Esophagus squamous epithelium (tissue), 4 donors: ENCODE results near the gene MYO1H.

Experiments
- POLR2A ChIP-seq, 4 donors: fragments of 450-650 bp; IDR thresholded peaks; one replicate each; pipeline ENCODE4 v1.6.1; 2017; ENCODE audit warnings: antibody characterized with exemption in 4 of 4, mild to moderate bottlenecking in 4 of 4, moderate library complexity in 3 of 4
- TF ChIP-seq, protein P1 (sequence below), 6 experiments: fragments of 450-650 bp in 4 of 6; fragments of 200-600 bp in 2 of 6; sonication (generic) in 2 of 6; IDR thresholded peaks; one replicate each; pipeline ENCODE4 v1.5.1; 2016 to 2019; ENCODE audit warnings: antibody characterized with exemption in 6 of 6, mild to moderate bottlenecking in 4 of 6, moderate library complexity in 4 of 6

DNA sequence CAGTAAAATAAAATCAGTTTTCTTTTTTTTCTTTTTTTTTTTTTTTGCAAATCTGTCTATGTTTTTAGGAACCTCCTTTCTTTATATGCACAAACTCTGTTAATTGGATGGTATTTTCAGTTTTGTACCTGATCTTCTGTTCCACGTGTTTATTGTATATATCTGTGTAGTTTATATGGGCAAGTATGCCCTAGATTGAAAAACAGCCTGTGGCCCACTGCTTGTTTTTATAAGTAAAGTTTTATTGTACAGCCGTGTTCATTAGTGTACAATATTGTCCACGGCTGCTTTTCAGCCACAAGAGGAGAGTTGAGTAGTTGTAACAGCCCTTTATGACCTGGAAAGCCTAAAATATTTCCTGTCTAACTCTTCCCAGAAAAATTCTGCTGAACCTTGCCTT is 18.7 kb upstream of the MYO1H start:
- TF ChIP-seq, protein P1, sequence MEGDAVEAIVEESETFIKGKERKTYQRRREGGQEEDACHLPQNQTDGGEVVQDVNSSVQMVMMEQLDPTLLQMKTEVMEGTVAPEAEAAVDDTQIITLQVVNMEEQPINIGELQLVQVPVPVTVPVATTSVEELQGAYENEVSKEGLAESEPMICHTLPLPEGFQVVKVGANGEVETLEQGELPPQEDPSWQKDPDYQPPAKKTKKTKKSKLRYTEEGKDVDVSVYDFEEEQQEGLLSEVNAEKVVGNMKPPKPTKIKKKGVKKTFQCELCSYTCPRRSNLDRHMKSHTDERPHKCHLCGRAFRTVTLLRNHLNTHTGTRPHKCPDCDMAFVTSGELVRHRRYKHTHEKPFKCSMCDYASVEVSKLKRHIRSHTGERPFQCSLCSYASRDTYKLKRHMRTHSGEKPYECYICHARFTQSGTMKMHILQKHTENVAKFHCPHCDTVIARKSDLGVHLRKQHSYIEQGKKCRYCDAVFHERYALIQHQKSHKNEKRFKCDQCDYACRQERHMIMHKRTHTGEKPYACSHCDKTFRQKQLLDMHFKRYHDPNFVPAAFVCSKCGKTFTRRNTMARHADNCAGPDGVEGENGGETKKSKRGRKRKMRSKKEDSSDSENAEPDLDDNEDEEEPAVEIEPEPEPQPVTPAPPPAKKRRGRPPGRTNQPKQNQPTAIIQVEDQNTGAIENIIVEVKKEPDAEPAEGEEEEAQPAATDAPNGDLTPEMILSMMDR (IDR thresholded peaks at IDR 0.05) = no peak
- TF ChIP-seq POLR2A (IDR thresholded peaks at IDR 0.05) = no peak
